Karpas-422 (cell line): Measurements from ENCODE around the gene ARTN. TPM values are rescaled to one million over a fixed set of nuclear protein-coding genes. Genes with fewer than 3 reads are reported as not detected.

Source experiments
- DNase-seq: peaks from one replicate; pipeline ENCODE4 v3.0.0-alpha.2; 2015
- H2AFZ ChIP-seq: fragments of 200-600 bp; sonication (generic); 2 replicates; pipeline ENCODE4 v1.6.1; 2014; ENCODE audit warnings: antibody characterized with exemption, low read length, mixed read lengths
- H3K27ac ChIP-seq: fragments of 200-600 bp; sonication (generic); 2 replicates; pipeline ENCODE4 v1.5.1; 2014; ENCODE audit warnings: mild to moderate bottlenecking, low read length, moderate library complexity
- H3K27me3 ChIP-seq: fragments of 200-600 bp; sonication (generic); 2 replicates; pipeline ENCODE4 v1.6.1; 2014; ENCODE audit warnings: low read length, mixed read lengths
- H3K36me3 ChIP-seq: fragments of 200-600 bp; sonication (generic); 2 replicates; pipeline ENCODE4 v1.6.1; 2014; ENCODE audit warnings: low read length, mixed read lengths; ENCODE audit not compliant: insufficient read depth
- H3K4me1 ChIP-seq: fragments of 200-600 bp; sonication (generic); 2 replicates; pipeline ENCODE4 v1.6.1; 2014; ENCODE audit warnings: mild to moderate bottlenecking, low read length, mixed read lengths
- H3K4me2 ChIP-seq: fragments of 200-600 bp; sonication (generic); 2 replicates; pipeline ENCODE4 v1.6.1; 2014; ENCODE audit warnings: low read length, low read depth, mild to moderate bottlenecking; ENCODE audit not compliant: poor library complexity, severe bottlenecking
- H3K4me3 ChIP-seq: fragments of 200-600 bp; sonication (generic); 2 replicates; pipeline ENCODE4 v1.5.1; 2014; ENCODE audit warnings: mild to moderate bottlenecking, antibody characterized with exemption, low read length, mixed read lengths
- H3K79me2 ChIP-seq: fragments of 200-600 bp; sonication (generic); 2 replicates; pipeline ENCODE4 v1.6.1; 2014; ENCODE audit warnings: mild to moderate bottlenecking, low read length, mixed read lengths
- H3K9ac ChIP-seq: fragments of 200-600 bp; sonication (generic); 2 replicates; pipeline ENCODE4 v1.6.0; 2014; ENCODE audit warnings: low read length
- H3K9me2 ChIP-seq: fragments of 200-600 bp; sonication (generic), shearing (Covaris generic); replicated peaks from 2 replicates; pipeline ENCODE4 v1.6.0; 2014; ENCODE audit warnings: mild to moderate bottlenecking, low read length, moderate library complexity; ENCODE audit not compliant: insufficient read depth
- H3K9me3 ChIP-seq: fragments of 300-700, 200-600 bp; sonication (generic); 2 replicates; pipeline ENCODE4 v1.6.1; 2014; ENCODE audit warnings: low read length, mixed read lengths
- H4K20me1 ChIP-seq: fragments of 200-600 bp; sonication (generic); 2 replicates; pipeline ENCODE4 v1.6.1; 2014; ENCODE audit warnings: mild to moderate bottlenecking, antibody characterized with exemption, low read length, low read depth; ENCODE audit not compliant: insufficient read depth
- total RNA-seq: library from RNA; depleted of rRNA; stranded (reverse); fragments of >200 nt; shearing (Covaris generic); gene quantifications from 2 replicates; pipeline ENCODE4 v1.2.3, GENCODE V29; 2014; ENCODE audit warnings: low replicate concordance; rRNA removed

ARTN gene, protein sequence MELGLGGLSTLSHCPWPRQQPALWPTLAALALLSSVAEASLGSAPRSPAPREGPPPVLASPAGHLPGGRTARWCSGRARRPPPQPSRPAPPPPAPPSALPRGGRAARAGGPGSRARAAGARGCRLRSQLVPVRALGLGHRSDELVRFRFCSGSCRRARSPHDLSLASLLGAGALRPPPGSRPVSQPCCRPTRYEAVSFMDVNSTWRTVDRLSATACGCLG
- 1.0 TPM in 1 of 2 replicates, not detected in the other for total RNA-seq

DNA sequence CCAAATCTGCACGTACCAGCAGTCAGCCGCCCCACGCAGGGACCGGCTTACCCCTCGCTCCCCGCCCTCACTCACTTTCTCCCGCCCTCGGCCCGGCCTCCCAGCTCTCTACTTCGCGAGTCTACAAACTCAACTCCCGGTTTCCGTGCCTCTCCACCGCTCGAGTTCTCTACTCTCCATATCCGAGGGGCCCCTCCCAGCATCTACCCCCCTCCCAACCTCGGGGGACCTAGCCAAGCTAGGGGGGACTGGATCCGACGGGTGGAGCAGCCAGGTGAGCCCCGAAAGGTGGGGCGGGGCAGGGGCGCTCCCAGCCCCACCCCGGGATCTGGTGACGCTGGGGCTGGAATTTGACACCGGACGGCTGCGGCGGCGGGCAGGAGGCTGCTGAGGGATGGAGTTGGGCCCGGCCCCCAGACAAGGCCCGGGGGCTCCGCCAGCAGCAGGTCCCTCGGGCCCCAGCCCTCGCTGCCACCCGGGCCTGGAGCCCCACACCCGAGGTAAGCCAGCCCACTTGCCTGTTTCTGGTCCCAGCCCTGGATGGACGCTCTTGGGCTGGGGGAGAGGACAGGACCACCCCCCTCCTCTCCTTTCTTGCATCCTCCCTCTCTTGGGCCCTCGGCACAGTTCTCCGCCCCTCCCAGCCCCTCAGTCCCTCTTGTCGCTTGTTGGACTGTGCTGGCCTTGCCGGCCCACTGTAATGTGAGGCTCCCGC, at the start of gene ARTN:
Gene ARTN (plus strand): TSS at position 416 of the 715 bp plus-strand sequence. CDS start 1,856 bp downstream, outside the sequence.
- H3K4me2 ChIP-seq, result peak within 1 kb of the TSS; percentile 28
- H3K9ac ChIP-seq, result peak within 1 kb of the TSS; percentile 50

DNA sequence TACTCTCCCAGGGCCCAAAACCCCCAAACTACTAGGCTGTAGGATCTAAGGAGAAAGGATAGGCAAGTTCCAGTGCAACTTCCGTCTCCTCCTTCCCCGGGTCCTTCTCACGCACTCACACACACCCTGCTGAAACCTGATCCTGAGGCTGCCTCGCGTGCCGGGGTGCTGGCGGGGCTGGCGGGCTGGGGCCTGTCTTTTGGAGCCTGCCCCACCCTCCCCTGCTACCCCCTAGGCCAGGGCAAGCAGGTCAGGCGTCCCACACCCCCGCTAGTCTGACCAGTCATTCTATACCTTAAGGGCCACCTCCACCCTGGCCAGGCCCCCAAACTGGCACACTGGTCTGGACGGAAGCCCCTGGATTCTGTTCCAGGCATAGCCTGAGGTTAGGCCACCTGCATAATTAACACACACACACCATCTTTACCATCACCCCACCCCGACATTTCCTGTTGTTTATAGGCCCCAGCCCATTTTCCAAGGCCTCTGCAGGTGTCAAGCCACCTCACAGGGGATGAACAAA, 48.3 kb upstream of the ARTN start:
- no peak overlapping the region for H2AFZ ChIP-seq
- H4K20me1 ChIP-seq, result no peaks in the 10 kb centered on the region
- H3K4me3 ChIP-seq, result no peak overlapping the region
- no peak overlapping the region for H3K4me2 ChIP-seq
- no peaks in the 10 kb centered on the region for H3K27me3 ChIP-seq
- no peak overlapping the region for H3K9ac ChIP-seq
- H3K4me1 ChIP-seq, result peaks cover 8% of the 10 kb centered on the region
- DNase-seq, result no peak
- no peaks in the 10 kb centered on the region for H3K9me3 ChIP-seq
- H3K27ac ChIP-seq, result no peak overlapping the region
- no peaks in the 10 kb centered on the region for H3K36me3 ChIP-seq
- H3K79me2 ChIP-seq, result no peaks in the 10 kb centered on the region
- H3K9me2 ChIP-seq, result no peaks in the 10 kb centered on the region

More for the DNA sequence above, at the start of gene ARTN:
- no peaks in the 10 kb centered on the region for H3K9me2 ChIP-seq
- no peak within 1 kb of the TSS for H3K4me3 ChIP-seq
- no peaks in the 10 kb centered on the region for H3K9me3 ChIP-seq
- DNase-seq, result no peak
- no peaks in the 10 kb centered on the region for H3K27me3 ChIP-seq
- H3K4me1 ChIP-seq, result peaks cover 29% of the 10 kb centered on the region
- H3K36me3 ChIP-seq, result no peaks in the 10 kb centered on the region
- H4K20me1 ChIP-seq, result no peaks in the 10 kb centered on the region
- H3K79me2 ChIP-seq, result no peaks in the 10 kb centered on the region
- peak within 1 kb of the TSS; percentile 16; the same call in 1 of the 2 replicates for H3K27ac ChIP-seq
- H2AFZ ChIP-seq, result 0 out of 2 replicates have a peak within 1 kb of the TSS, but pooled peaks have one; percentile 58

DNA sequence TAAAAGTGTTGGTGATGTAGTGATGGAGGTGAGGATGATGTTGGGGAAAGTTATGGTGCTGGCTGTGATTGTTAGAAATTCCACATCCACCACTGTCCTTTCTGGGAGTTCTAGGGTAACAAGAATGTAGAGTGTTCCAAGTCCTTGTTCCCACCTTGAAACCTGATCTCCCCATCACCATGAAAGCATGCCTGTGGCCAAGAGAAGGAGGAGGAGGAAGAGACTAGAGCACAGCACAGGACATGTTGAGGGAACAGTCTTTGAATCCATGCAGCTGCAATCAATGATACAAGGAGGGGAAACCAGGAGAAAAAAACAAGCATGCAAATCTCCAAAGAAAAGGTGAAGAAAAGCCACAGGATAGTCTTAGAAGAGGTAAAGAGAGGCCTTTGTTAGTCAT, 45.9 kb upstream of the ARTN start:
- no peak for DNase-seq
- Histone ChIP-seq H3K9me2 (no peaks in the 10 kb centered on the region), H3K79me2 (no peaks in the 10 kb centered on the region), H3K4me3 (no peak overlapping the region), H3K4me1 (peaks cover 8% of the 10 kb centered on the region), H3K9ac (no peak overlapping the region), H4K20me1 (no peaks in the 10 kb centered on the region), H3K9me3 (no peaks in the 10 kb centered on the region), H3K27me3 (no peaks in the 10 kb centered on the region), H3K36me3 (no peaks in the 10 kb centered on the region), H3K4me2 (no peak overlapping the region), H2AFZ (no peak overlapping the region), H3K27ac (no peak overlapping the region)

DNA sequence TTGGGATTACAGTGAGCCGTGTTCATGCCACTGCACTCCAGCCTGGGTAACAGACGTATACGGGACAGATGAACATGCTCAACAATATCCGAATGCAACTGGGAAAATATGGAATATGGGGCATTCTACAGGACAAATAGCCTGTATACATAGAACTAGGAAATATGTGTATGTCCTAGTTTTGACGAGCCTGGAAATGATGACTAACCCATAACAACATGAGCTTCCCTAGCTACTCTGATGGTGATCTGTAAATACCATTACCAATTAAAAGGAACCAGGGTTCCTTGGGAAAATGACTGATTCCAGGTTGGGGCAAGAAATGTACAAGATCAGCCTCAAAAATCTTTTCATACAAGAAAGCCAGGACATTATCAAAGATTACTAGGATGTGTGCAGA, 42.8 kb upstream of the ARTN start:
- H4K20me1 ChIP-seq, result no peaks in the 10 kb centered on the region
- DNase-seq, result no peak
- no peaks in the 10 kb centered on the region for H3K27me3 ChIP-seq
- no peaks in the 10 kb centered on the region for H3K4me1 ChIP-seq
- H3K9me2 ChIP-seq, result no peaks in the 10 kb centered on the region
- no peak overlapping the region for H2AFZ ChIP-seq
- no peaks in the 10 kb centered on the region for H3K9me3 ChIP-seq
- H3K79me2 ChIP-seq, result no peaks in the 10 kb centered on the region
- H3K4me2 ChIP-seq, result no peak overlapping the region
- no peak overlapping the region for H3K4me3 ChIP-seq
- no peak overlapping the region for H3K27ac ChIP-seq
- no peaks in the 10 kb centered on the region for H3K36me3 ChIP-seq
- H3K9ac ChIP-seq, result no peak overlapping the region

DNA sequence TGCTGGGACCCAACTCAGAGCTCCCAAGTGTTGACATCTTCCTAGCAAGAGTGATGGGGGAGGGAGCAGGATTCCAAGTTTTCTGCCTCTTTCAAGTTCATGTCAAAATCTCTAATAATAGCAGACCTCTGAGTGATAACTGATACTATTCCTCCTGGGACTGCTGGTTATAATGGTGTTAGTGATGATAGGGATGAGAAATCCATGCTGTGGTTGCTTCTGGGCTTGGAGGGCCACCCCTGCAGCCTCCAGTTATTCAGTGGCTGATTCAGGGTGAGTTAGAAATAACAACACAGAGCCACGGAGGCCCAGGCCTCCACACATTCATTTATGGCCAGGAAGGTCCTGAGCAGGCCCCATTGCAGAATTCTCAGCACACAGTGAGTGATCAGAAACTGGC, 40.6 kb upstream of the ARTN start:
- Histone ChIP-seq H3K4me1 (no peaks in the 10 kb centered on the region), H3K4me2 (no peak overlapping the region), H3K9me3 (no peaks in the 10 kb centered on the region), H2AFZ (no peak overlapping the region), H4K20me1 (no peaks in the 10 kb centered on the region), H3K36me3 (no peaks in the 10 kb centered on the region), H3K4me3 (no peak overlapping the region), H3K27ac (no peak overlapping the region), H3K27me3 (no peaks in the 10 kb centered on the region), H3K9ac (no peak overlapping the region), H3K79me2 (no peaks in the 10 kb centered on the region), H3K9me2 (no peaks in the 10 kb centered on the region)
- no peak for DNase-seq

DNA sequence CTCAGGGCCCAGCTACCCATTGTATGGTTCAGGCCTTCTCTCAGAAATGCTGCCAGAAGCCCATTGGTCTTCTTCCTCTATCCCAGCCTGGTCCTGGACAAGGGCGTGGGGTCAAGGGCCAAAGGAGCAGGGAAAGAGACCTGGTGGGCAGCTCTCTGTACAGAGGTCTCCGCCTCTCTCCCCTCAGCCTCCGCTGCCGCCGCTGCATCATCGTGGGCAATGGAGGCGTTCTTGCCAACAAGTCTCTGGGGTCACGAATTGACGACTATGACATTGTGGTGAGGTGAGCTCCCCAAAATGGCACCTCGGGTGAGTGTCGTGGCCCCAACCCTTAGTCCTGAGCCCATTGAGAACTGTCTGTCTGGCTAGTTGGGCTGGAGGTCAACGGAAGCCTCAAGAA, 34.6 kb upstream of the ARTN start:
- H3K27ac ChIP-seq, result no peak overlapping the region
- no peaks in the 10 kb centered on the region for H3K9me3 ChIP-seq
- H4K20me1 ChIP-seq, result no peaks in the 10 kb centered on the region
- H3K36me3 ChIP-seq, result no peaks in the 10 kb centered on the region
- no peaks in the 10 kb centered on the region for H3K9me2 ChIP-seq
- DNase-seq, result no peak
- H3K4me3 ChIP-seq, result no peak overlapping the region
- no peaks in the 10 kb centered on the region for H3K27me3 ChIP-seq
- no peaks in the 10 kb centered on the region for H3K79me2 ChIP-seq
- no peak overlapping the region for H2AFZ ChIP-seq
- H3K9ac ChIP-seq, result no peak overlapping the region
- H3K4me2 ChIP-seq, result no peak overlapping the region
- H3K4me1 ChIP-seq, result peaks cover 11% of the 10 kb centered on the region

DNA sequence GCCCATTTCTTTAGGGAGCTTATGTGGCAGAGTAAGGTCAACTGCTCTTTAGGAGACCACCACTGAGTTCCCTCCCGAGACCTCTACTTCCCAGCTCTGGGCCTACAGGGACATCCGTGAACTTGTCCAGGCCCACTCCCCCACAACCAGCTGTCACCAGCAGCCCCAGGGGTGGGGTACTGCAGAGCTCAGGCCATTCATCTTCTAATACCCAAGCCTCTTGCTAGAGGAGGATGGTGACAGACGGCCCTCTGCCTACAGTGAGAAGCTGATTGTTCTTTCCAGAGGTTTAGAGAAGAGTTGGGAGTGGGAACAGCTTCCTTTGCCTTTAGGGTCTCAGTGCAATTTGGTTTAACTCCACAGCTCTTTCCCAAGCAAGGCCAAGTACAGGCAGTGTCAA, 33.2 kb upstream of the ARTN start:
- Histone ChIP-seq H3K4me2 (no peak overlapping the region), H3K9me2 (no peaks in the 10 kb centered on the region), H3K79me2 (no peaks in the 10 kb centered on the region), H2AFZ (no peak overlapping the region), H4K20me1 (no peaks in the 10 kb centered on the region), H3K36me3 (no peaks in the 10 kb centered on the region), H3K4me3 (no peak overlapping the region), H3K9ac (no peak overlapping the region), H3K9me3 (no peaks in the 10 kb centered on the region), H3K27ac (no peak overlapping the region), H3K27me3 (no peaks in the 10 kb centered on the region), H3K4me1 (peaks cover 11% of the 10 kb centered on the region)
- no peak for DNase-seq

DNA sequence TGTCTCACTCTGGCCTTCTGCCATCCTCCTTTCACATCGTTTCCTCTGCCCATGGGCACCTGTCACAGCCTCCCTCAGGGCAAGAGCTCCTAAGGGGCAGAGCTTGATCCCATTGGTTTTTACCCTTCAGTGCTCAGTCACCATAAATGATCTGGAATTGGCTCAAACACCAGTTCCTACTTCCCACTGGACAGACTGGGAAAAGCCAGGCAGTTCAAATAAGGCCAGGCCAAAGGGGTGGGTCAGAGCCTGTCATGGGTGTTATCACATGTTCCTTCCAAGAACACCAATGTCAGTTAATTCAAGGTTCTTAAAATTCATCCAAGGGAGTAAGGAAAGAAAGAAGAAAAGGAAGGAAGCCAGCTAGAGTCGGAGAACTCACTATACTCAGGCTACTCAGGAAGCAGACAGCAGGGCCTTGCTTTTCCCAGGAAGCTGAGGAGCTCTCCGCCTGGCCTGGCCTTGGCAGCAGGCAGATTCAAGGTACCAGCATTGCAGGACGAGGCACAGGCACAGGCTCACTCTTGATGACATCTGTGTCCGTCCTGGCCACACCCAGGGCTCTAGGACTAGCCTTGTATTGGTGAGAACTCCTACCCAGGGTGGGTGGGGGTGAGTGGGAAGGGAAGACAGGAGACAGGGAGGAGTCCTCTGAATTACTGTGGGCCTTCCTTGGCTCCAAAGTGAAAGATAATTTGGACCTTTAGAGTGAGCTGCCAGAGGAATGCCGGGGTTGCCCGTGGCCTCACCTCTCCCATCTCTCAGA, 32.2 kb upstream of the ARTN start:
- H3K9me2 ChIP-seq, result no peaks in the 10 kb centered on the region
- no peak overlapping the region for H3K9ac ChIP-seq
- no peak overlapping the region for H3K4me2 ChIP-seq
- no peaks in the 10 kb centered on the region for H3K9me3 ChIP-seq
- no peaks in the 10 kb centered on the region for H3K79me2 ChIP-seq
- no peaks in the 10 kb centered on the region for H4K20me1 ChIP-seq
- no peak overlapping the region for H3K4me3 ChIP-seq
- H3K27ac ChIP-seq, result no peak overlapping the region
- H3K36me3 ChIP-seq, result no peaks in the 10 kb centered on the region
- H3K27me3 ChIP-seq, result no peaks in the 10 kb centered on the region
- H2AFZ ChIP-seq, result no peak overlapping the region
- no peak for DNase-seq
- peaks cover 11% of the 10 kb centered on the region for H3K4me1 ChIP-seq
